Right lobe of liver (tissue), 6 donors: ENCODE results near the gene FOXC1. TPM values are rescaled to one million over a fixed set of nuclear protein-coding genes. Genes with fewer than 3 reads are reported as not detected.

ENCODE experiments used
- ATAC-seq, 4 donors: fragments of 200-7000 bp; cut with Tn5 transposase; one replicate each; pipeline ENCODE4 v1.9.1; 2020; ENCODE audit warnings: mild to moderate bottlenecking in 4 of 4, moderate library complexity in 4 of 4
- DNase-seq, 3 donors: peaks; one replicate each; pipeline ENCODE4 v3.0.0-alpha.2; 2020
- H3K27ac ChIP-seq, 3 donors: fragments of 200-600 bp; one replicate each; pipeline ENCODE4 v1.8.0; 2022
- H3K27me3 ChIP-seq, 2 donors: fragments of 200-600 bp; one replicate each; pipeline ENCODE4 v1.8.0; 2022
- H3K36me3 ChIP-seq, 4 donors: fragments of 200-600 bp; sonication (generic) in 1 of 4; one replicate each; pipeline versions ENCODE4 v1.5.1 to v1.8.0; 2017 to 2022; ENCODE audit warnings: control low read depth in 1 of 4
- H3K4me1 ChIP-seq, 4 donors: fragments of 200-600 bp; sonication (generic) in 1 of 4; one replicate each; pipeline versions ENCODE4 v1.5.1 to v1.8.0; 2017 to 2022; ENCODE audit warnings: control low read depth in 1 of 4
- H3K4me3 ChIP-seq, 3 donors: fragments of 200-600 bp; one replicate each; pipeline ENCODE4 v1.8.0; 2022
- H3K9me3 ChIP-seq, 4 donors: fragments of 200-600 bp; sonication (generic) in 1 of 4; one replicate each; pipeline versions ENCODE4 v1.5.1 to v1.8.0; 2017 to 2022; ENCODE audit warnings: control low read depth in 1 of 4
- CTCF ChIP-seq, 4 donors: fragments of 200-600 bp in 3 of 4; fragments of 450-650 bp in 1 of 4; IDR thresholded peaks; one replicate each; pipeline versions ENCODE4 v1.5.1 to v1.8.0; 2016 to 2022; ENCODE audit warnings: antibody characterized with exemption in 4 of 4, mild to moderate bottlenecking in 2 of 4
- POLR2A ChIP-seq: fragments of 450-650 bp; IDR thresholded peaks from one replicate; pipeline ENCODE4 v1.6.1; 2017; ENCODE audit warnings: antibody characterized with exemption, mild to moderate bottlenecking
- WGBS: methylation state at CpG from one replicate; pipeline ENCODE4 v1.1.6; 2018; ENCODE audit warnings: low coverage, low lambda C conversion rate; ENCODE audit not compliant: insufficient coverage; ENCODE audit errors: missing lambda C conversion rate; 5-methylcytosine and 5-hydroxymethylcytosine counted together
- intact Hi-C, 2 donors: fragments of 100-400 bp; cut with DNase I; formaldehyde crosslinking; loops; one replicate each; pipeline versions ENCODE4 v1.11.2 to v1.14.1; 2022
- total RNA-seq, 6 experiments: library from RNA; depleted of rRNA in 2 of 6; stranded (reverse); fragments of >200 nt in 2 of 6; fragmentation: NEBNext Ultra II Directional in 3 of 6; extraction: Animal tissue kit (Norgen Biotek cat#: 25700) in 3 of 6; gene quantifications; one replicate each; pipeline versions ENCODE4 v1.1.0 to v1.2.4, GENCODE V29; 2016 to 2023
- donor health status: DM: no; HTN: yes; CAD: no.
- donor health status: DM: no; HTN: no; CAD: no.
- donor health status: DM: no; HTN: no; CAD: no.
- donor health status: DM: no; HTN: yes; CAD: no.
- donor health status: DM: no; HTN: yes; CAD: no.

Gene FOXC1
- total RNA-seq, 6 experiments from 2014 or later, result 0.24 to 0.87 (median 0.50) TPM

- TF ChIP-seq POLR2A (no peak), CTCF (IDR thresholded peaks at IDR 0.05) (no peak)
- intact Hi-C loops, result no loop called here
- H3K27ac ChIP-seq, result no peak overlapping the region
- no peaks in the 10 kb centered on the region for H3K9me3 ChIP-seq
- no peak for ATAC-seq
- no peaks in the 10 kb centered on the region for H3K36me3 ChIP-seq
- H3K4me3 ChIP-seq, result no peak overlapping the region
- no peaks in the 10 kb centered on the region for H3K4me1 ChIP-seq
- 85% methylated on average over 7 of the region's 8 CpGs for WGBS
- no peaks in the 10 kb centered on the region for H3K27me3 ChIP-seq
- DNase-seq, result no peak
These were observed 30.8 kb downstream of the FOXC1 start for GRCh38 chr6:1640476-1640875.

- H3K36me3 ChIP-seq, result no peaks in the 10 kb centered on the region
- intact Hi-C loops, result no loop called here
- ATAC-seq (peak in 1 of 4 donors; percentile 14), DNase-seq (no peak)
- H3K27ac ChIP-seq, result no peak overlapping the region
- H3K9me3 ChIP-seq, result no peaks in the 10 kb centered on the region
- H3K4me3 ChIP-seq, result no peak overlapping the region
- H3K27me3 ChIP-seq, result no peaks in the 10 kb centered on the region
- no peaks in the 10 kb centered on the region for H3K4me1 ChIP-seq
- WGBS, result 84% methylated on average over 7 of the region's 12 CpGs
- no peak for TF ChIP-seq CTCF (IDR thresholded peaks at IDR 0.05)
These were observed 31.7 kb downstream of the FOXC1 start for GRCh38 chr6:1641343-1641885.

GRCh38 chr6:1643111-1643510, 33.4 kb downstream of the FOXC1 start:
- 57% methylated on average over 4 of the region's 7 CpGs for WGBS
- H3K4me1 ChIP-seq, result no peaks in the 10 kb centered on the region
- intact Hi-C loops, result no loop called here
- H3K27ac ChIP-seq, result no peak overlapping the region
- no peak overlapping the region for H3K4me3 ChIP-seq
- no peaks in the 10 kb centered on the region for H3K27me3 ChIP-seq
- TF ChIP-seq POLR2A (no peak), CTCF (IDR thresholded peaks at IDR 0.05) (no peak)
- DNase-seq, result no peak
- ATAC-seq, result no peak
- no peaks in the 10 kb centered on the region for H3K36me3 ChIP-seq
- H3K9me3 ChIP-seq, result no peaks in the 10 kb centered on the region

GRCh38 chr6:1643830-1644445, 34.2 kb downstream of the FOXC1 start:
- intact Hi-C loops, result no loop called here

More at GRCh38 chr6:1643830-1644445, 34.2 kb downstream of the FOXC1 start:
- no peak for TF ChIP-seq POLR2A
- TF ChIP-seq CTCF (IDR thresholded peaks at IDR 0.05), result no peak
- WGBS, result 97% methylated on average over 6 of the region's 18 CpGs
- Histone ChIP-seq H3K27ac (no peak overlapping the region), H3K36me3 (no peaks in the 10 kb centered on the region), H3K27me3 (no peaks in the 10 kb centered on the region), H3K4me1 (no peaks in the 10 kb centered on the region), H3K4me3 (no peak overlapping the region), H3K9me3 (no peaks in the 10 kb centered on the region)
- ATAC-seq, result no peak
- DNase-seq, result no peak
